Hepatocyte (in vitro differentiated cells): ENCODE data around the gene SFXN5. TPM values are rescaled to one million over a fixed set of nuclear protein-coding genes. Genes with fewer than 3 reads are reported as not detected.

Experiments used
- DNase-seq: peaks from one replicate; pipeline ENCODE4 v3.0.0-alpha.2; 2016; ENCODE audit warnings: low spot score
- H2AFZ ChIP-seq: fragments of 200-600 bp; sonication (generic); 2 replicates; pipeline ENCODE4 v1.6.0; 2016; ENCODE audit warnings: antibody characterized with exemption, mild to moderate bottlenecking
- H3K27ac ChIP-seq: fragments of 200-600 bp; sonication (generic); 2 replicates; pipeline ENCODE4 v1.5.1; 2016; ENCODE audit warnings: mild to moderate bottlenecking
- H3K27me3 ChIP-seq: fragments of 200-600 bp; sonication (generic); 2 replicates; pipeline ENCODE4 v1.6.1; 2016
- H3K36me3 ChIP-seq: fragments of 200-600 bp; sonication (generic); replicated peaks from 2 replicates; pipeline ENCODE4 v1.5.1; 2016; ENCODE audit warnings: low read depth; ENCODE audit not compliant: insufficient read depth
- H3K4me1 ChIP-seq: fragments of 200-600 bp; sonication (generic); 2 replicates; pipeline ENCODE4 v1.5.1; 2016; ENCODE audit warnings: mild to moderate bottlenecking, moderate library complexity; ENCODE audit not compliant: insufficient read depth
- H3K4me2 ChIP-seq: fragments of 200-600 bp; sonication (generic); 2 replicates; pipeline ENCODE4 v1.6.0; 2016
- H3K4me3 ChIP-seq: fragments of 200-600 bp; sonication (generic); 2 replicates; pipeline ENCODE4 v1.5.1; 2016; ENCODE audit warnings: mild to moderate bottlenecking
- H3K79me2 ChIP-seq: fragments of 200-600 bp; sonication (generic); 2 replicates; pipeline ENCODE4 v1.6.0; 2017; ENCODE audit warnings: mild to moderate bottlenecking
- H3K9me2 ChIP-seq: fragments of 200-600 bp; sonication (generic); replicated peaks from 2 replicates; pipeline ENCODE4 v1.6.0; 2017; ENCODE audit warnings: mild to moderate bottlenecking; ENCODE audit not compliant: insufficient read depth
- H3K9me3 ChIP-seq: fragments of 200-600 bp; sonication (generic); 2 replicates; pipeline ENCODE4 v1.5.1; 2016; ENCODE audit warnings: low read depth, mild to moderate bottlenecking
- H4K20me1 ChIP-seq: fragments of 200-600 bp; sonication (generic); 2 replicates; pipeline ENCODE4 v1.6.0; 2016; ENCODE audit warnings: mild to moderate bottlenecking; ENCODE audit not compliant: insufficient read depth, poor library complexity, severe bottlenecking
- EZH2 ChIP-seq: fragments of 200-600 bp; sonication (generic); IDR thresholded peaks from 2 replicates; pipeline ENCODE4 v1.6.1; 2016; ENCODE audit warnings: antibody characterized with exemption, mild to moderate bottlenecking, borderline replicate concordance
- EZH2phosphoT487 ChIP-seq: fragments of 200-600 bp; sonication (generic); IDR thresholded peaks from one replicate; pipeline ENCODE4 v1.6.1; 2018; ENCODE audit warnings: antibody characterized with exemption, mild to moderate bottlenecking, low read depth, moderate library complexity; ENCODE audit not compliant: unreplicated experiment, severe bottlenecking
- WGBS: methylation state at CpG from one replicate; pipeline ENCODE4 v1.1.6; 2016; ENCODE audit warnings: low lambda C conversion rate; ENCODE audit errors: missing lambda C conversion rate; 5-methylcytosine and 5-hydroxymethylcytosine counted together
- polyA plus RNA-seq: library from polyadenylated mRNA; unstranded; fragments of >200 nt; fragmentation: Nextera tagmentation; extraction: Ambion mirVana; gene quantifications from 2 replicates; pipeline ENCODE4 v1.2.1, GENCODE V29; 2016
- total RNA-seq: library from RNA; depleted of rRNA; stranded (reverse); fragments of >200 nt; gene quantifications from 2 replicates; pipeline ENCODE4 v1.2.3, GENCODE V29; 2014
- TF ChIP-seq, protein P1 (sequence below): fragments of 200-600 bp; sonication (generic); IDR thresholded peaks from 2 replicates; pipeline ENCODE4 v1.5.1; 2016; ENCODE audit warnings: antibody characterized with exemption, mild to moderate bottlenecking; ENCODE audit not compliant: poor library complexity

SFXN5 gene
- total and polyA plus RNA-seq, 2 experiments from 2014 or later = 25.8 to 34.6 TPM

DNA sequence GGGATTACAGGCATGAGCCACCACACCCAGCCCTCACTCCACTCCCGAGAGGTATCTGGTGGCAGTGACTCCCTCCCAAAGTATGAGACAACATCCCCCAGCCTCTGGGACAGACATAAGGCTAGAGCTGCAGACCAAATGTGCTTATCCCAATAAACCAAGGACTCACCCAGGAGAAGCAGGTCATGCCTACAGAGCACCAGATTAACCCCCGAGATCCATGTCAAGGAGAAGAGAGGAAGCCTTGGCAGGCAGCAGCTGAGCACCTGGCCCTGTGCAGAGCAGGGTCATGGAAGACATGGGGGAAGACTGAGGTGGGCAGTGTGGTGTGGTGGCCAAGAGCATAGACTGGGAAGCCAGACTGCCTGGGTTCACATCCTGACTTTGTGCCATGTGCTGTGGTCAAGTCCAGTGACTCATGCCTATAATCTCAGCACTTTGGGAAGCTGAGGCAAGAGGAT lies 34.0 kb upstream of the SFXN5 start:
- H3K4me1 ChIP-seq = peaks cover 15% of the 10 kb centered on the region
- no peak overlapping the region for H3K4me2 ChIP-seq
- peaks cover 100% of the 10 kb centered on the region for H3K79me2 ChIP-seq
- no peaks in the 10 kb centered on the region for H3K9me2 ChIP-seq
- TF ChIP-seq, protein P1, sequence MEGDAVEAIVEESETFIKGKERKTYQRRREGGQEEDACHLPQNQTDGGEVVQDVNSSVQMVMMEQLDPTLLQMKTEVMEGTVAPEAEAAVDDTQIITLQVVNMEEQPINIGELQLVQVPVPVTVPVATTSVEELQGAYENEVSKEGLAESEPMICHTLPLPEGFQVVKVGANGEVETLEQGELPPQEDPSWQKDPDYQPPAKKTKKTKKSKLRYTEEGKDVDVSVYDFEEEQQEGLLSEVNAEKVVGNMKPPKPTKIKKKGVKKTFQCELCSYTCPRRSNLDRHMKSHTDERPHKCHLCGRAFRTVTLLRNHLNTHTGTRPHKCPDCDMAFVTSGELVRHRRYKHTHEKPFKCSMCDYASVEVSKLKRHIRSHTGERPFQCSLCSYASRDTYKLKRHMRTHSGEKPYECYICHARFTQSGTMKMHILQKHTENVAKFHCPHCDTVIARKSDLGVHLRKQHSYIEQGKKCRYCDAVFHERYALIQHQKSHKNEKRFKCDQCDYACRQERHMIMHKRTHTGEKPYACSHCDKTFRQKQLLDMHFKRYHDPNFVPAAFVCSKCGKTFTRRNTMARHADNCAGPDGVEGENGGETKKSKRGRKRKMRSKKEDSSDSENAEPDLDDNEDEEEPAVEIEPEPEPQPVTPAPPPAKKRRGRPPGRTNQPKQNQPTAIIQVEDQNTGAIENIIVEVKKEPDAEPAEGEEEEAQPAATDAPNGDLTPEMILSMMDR = no peak
- TF ChIP-seq EZH2phosphoT487 = no peak
- H2AFZ ChIP-seq = no peak overlapping the region
- H3K9me3 ChIP-seq = no peaks in the 10 kb centered on the region
- no peaks in the 10 kb centered on the region for H3K27me3 ChIP-seq
- H4K20me1 ChIP-seq = peaks cover 80% of the 10 kb centered on the region
- no peak overlapping the region for H3K4me3 ChIP-seq
- DNase-seq = no peak
- H3K36me3 ChIP-seq = no peaks in the 10 kb centered on the region
- 96% methylated on average over 2 of the region's 2 CpGs for WGBS
- no peak overlapping the region for H3K27ac ChIP-seq

DNA sequence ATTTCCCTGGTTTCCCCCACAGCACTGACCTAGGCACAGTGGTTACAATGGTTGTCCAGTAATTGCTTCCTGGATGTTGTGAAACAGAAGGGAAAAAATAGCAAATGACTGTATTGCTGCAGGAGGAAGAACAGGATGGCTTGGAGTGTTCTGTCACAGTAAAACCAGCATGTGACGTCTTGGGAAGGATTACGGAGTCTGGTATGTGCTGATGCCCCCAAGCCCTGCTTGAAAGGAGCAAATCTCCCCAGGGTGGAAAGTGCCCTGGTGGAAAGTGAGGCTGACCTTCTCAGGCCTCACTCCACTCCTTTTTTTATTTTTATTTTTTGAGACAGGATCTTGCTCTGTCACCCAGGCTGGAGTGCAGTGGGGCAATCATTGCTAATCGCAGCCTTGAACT lies 33.4 kb upstream of the SFXN5 start:
- H3K4me3 ChIP-seq = no peak overlapping the region
- no peaks in the 10 kb centered on the region for H3K9me3 ChIP-seq
- no peaks in the 10 kb centered on the region for H3K36me3 ChIP-seq
- peaks cover 99% of the 10 kb centered on the region for H3K79me2 ChIP-seq
- no peak overlapping the region for H3K27ac ChIP-seq
- H3K4me1 ChIP-seq = peaks cover 9% of the 10 kb centered on the region
- WGBS = 96% methylated on average over 3 of the region's 3 CpGs
- no peaks in the 10 kb centered on the region for H3K9me2 ChIP-seq
- peaks cover 74% of the 10 kb centered on the region for H4K20me1 ChIP-seq
- H3K27me3 ChIP-seq = no peaks in the 10 kb centered on the region
- H2AFZ ChIP-seq = no peak overlapping the region
- TF ChIP-seq, protein P1 = no peak
- TF ChIP-seq EZH2 (no peak), EZH2phosphoT487 (no peak)
- no peak for DNase-seq
- no peak overlapping the region for H3K4me2 ChIP-seq

DNA sequence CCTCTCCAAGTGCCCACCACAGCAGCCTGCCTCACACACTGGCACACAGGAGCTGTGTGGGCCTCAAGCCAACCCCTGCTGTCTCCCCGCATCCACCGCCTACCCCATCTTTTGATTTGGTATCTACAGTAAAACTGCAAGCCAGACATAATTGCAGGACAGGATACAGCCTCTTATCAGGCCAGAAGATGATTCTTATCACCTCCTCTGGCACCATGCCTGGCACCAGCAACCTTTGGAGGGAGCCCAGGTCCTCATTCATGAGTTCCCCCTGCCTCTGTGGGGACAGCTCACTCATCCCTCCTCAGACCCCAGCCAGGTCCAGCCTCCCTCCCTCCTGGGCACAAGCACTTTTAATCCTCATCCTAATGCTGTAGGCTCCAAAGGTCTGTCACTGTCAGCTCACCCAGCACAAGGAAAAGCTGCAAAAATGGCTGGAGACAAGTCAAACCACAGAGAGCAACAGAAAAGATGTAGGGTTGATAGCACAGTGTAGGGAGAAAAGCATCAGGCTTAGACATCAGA lies 31.6 kb upstream of the SFXN5 start:
- DNase-seq = no peak
- Histone ChIP-seq H3K4me1 (no peaks in the 10 kb centered on the region), H4K20me1 (peaks cover 67% of the 10 kb centered on the region), H3K79me2 (peaks cover 99% of the 10 kb centered on the region), H3K4me2 (no peak overlapping the region), H3K9me3 (no peaks in the 10 kb centered on the region), H3K27me3 (no peaks in the 10 kb centered on the region), H3K4me3 (no peak overlapping the region), H3K9me2 (no peaks in the 10 kb centered on the region), H2AFZ (no peak overlapping the region), H3K36me3 (no peaks in the 10 kb centered on the region), H3K27ac (no peak overlapping the region)
- TF ChIP-seq, protein P1 = no peak
- TF ChIP-seq EZH2phosphoT487 = no peak
- TF ChIP-seq EZH2 = no peak
- 73% methylated on average over 2 of the region's 2 CpGs for WGBS
